ENCODE measurements around the gene ITPKB. TPM values are rescaled to one million over a fixed set of nuclear protein-coding genes. Genes with fewer than 3 reads are reported as not detected.

The ITPKB gene
- polyA plus RNA-seq, 1 of the 3 experiments (the other 2 are of a cell fraction) = 2.4 TPM

GRCh38 chr1:226672339-226672762 is 66.7 kb downstream of the ITPKB start:
- no peak overlapping the region for H3K27ac ChIP-seq (ENCODE audit: low read depth in 2 of 2, low read length in 1 of 2)
- DNase-seq = no peak
- H3K4me3 ChIP-seq (ENCODE audit: low read depth in 2 of 2, low read length in 1 of 2) = no peak overlapping the region
- H4K20me1 ChIP-seq (ENCODE audit: insufficient read depth) = no peaks in the 10 kb centered on the region
- H3K9me2 ChIP-seq = no peaks in the 10 kb centered on the region
- no peak overlapping the region for H3K9ac ChIP-seq
- WGBS (ENCODE audit: low lambda C conversion rate) = 96% methylated on average over 4 of the region's 4 CpGs
- H2AFZ ChIP-seq (ENCODE audit: low read depth) = no peak overlapping the region
- no peaks in the 10 kb centered on the region for H3K79me2 ChIP-seq (ENCODE audit: insufficient read depth)
- H3K4me1 ChIP-seq (ENCODE audit: control insufficient read depth in 1 of 2, insufficient read depth in 2 of 2, low read depth in 1 of 2, low read length in 1 of 2) = peaks cover 8 to 9% of the 10 kb centered on the region in 2 experiments
- H3K9me3 ChIP-seq = no peaks in the 10 kb centered on the region
- H3K4me2 ChIP-seq = no peak overlapping the region
- CTCF ChIA-PET = interaction anchor here (0.7 to 1.7 kb wide), 2 partner anchors 9 to 37 kb away, joined by 3 to 4 read pairs; no protein-coding TSS in a partner anchor
- POLR2A ChIA-PET = no interaction called here
- H3K27me3 ChIP-seq (ENCODE audit: insufficient read depth) = no peaks in the 10 kb centered on the region
- H3K36me3 ChIP-seq (replicated peaks in 1 of 2; ENCODE audit: control insufficient read depth in 1 of 2, insufficient read depth in 2 of 2, low read length in 1 of 2) = no peaks in the 10 kb centered on the region
- no peak for TF ChIP-seq JUND (IDR thresholded peaks at IDR 0.05)
- no peak for TF ChIP-seq NRF1 (IDR thresholded peaks at IDR 0.05; ENCODE audit: low read depth, low read length)
- no peak for TF ChIP-seq EZH2phosphoT487 (IDR thresholded peaks at IDR 0.05; ENCODE audit: borderline replicate concordance, low read depth)
- TF ChIP-seq YY1 (IDR thresholded peaks at IDR 0.05; ENCODE audit: low read depth) = no peak
- no peak for TF ChIP-seq ELF1 (IDR thresholded peaks at IDR 0.05)
- TF ChIP-seq USF2 (IDR thresholded peaks at IDR 0.05; ENCODE audit: borderline replicate concordance, low read depth, low read length) = no peak
- no peak for TF ChIP-seq NFIC (IDR thresholded peaks at IDR 0.05; ENCODE audit: borderline replicate concordance)
- no peak for TF ChIP-seq USF1 (IDR thresholded peaks at IDR 0.05; ENCODE audit: borderline replicate concordance, low read depth)
- TF ChIP-seq CHD2 (IDR thresholded peaks at IDR 0.05; ENCODE audit: low read length, partially characterized antibody) = no peak
- TF ChIP-seq GABPA (IDR thresholded peaks at IDR 0.05; ENCODE audit: low read depth) = no peak
- TF ChIP-seq SIN3A (IDR thresholded peaks at IDR 0.05; ENCODE audit: borderline replicate concordance, low read depth, low read length) = no peak
- no peak for TF ChIP-seq IRF3 (IDR thresholded peaks at IDR 0.05; ENCODE audit: low read depth, low read length)
- no peaks in the 10 kb centered on the region for H3F3A ChIP-seq (replicated peaks; ENCODE audit: insufficient read depth)

GRCh38 chr1:226671277-226671676 is 67.8 kb downstream of the ITPKB start:
- no peak overlapping the region for H3K4me3 ChIP-seq (ENCODE audit: low read depth in 2 of 2, low read length in 1 of 2)
- peaks cover 0 to under 1% of the 10 kb centered on the region in 2 experiments; a peak in 3 of 4 replicates for H3K4me1 ChIP-seq (ENCODE audit: control insufficient read depth in 1 of 2, insufficient read depth in 2 of 2, low read depth in 1 of 2, low read length in 1 of 2)
- H4K20me1 ChIP-seq (ENCODE audit: insufficient read depth) = no peaks in the 10 kb centered on the region
- 88% methylated on average over 5 of the region's 5 CpGs for WGBS (ENCODE audit: low lambda C conversion rate)
- no peaks in the 10 kb centered on the region for H3K79me2 ChIP-seq (ENCODE audit: insufficient read depth)
- no peaks in the 10 kb centered on the region for H3F3A ChIP-seq (replicated peaks; ENCODE audit: insufficient read depth)
- no peak for DNase-seq
- no peaks in the 10 kb centered on the region for H3K27me3 ChIP-seq (ENCODE audit: insufficient read depth)
- no peak overlapping the region for H3K4me2 ChIP-seq
- no peak overlapping the region for H3K27ac ChIP-seq (ENCODE audit: low read depth in 2 of 2, low read length in 1 of 2)
- ChIA-PET CTCF (no interaction called here), POLR2A (no interaction called here)
- no peaks in the 10 kb centered on the region for H3K9me2 ChIP-seq
- H2AFZ ChIP-seq (ENCODE audit: low read depth) = no peak overlapping the region
- H3K36me3 ChIP-seq (replicated peaks in 1 of 2; ENCODE audit: control insufficient read depth in 1 of 2, insufficient read depth in 2 of 2, low read length in 1 of 2) = no peaks in the 10 kb centered on the region
- no peaks in the 10 kb centered on the region for H3K9me3 ChIP-seq
- H3K9ac ChIP-seq = no peak overlapping the region
- TF ChIP-seq MEF2A (IDR thresholded peaks at IDR 0.05; ENCODE audit: borderline replicate concordance, low read depth) (no peak), RXRA (IDR thresholded peaks at IDR 0.05; ENCODE audit: borderline replicate concordance, low read depth) (no peak), CTCF (IDR thresholded peaks at IDR 0.05) (no peak), FOXM1 (IDR thresholded peaks at IDR 0.05; ENCODE audit: low read depth) (no peak), PBX3 (IDR thresholded peaks at IDR 0.05) (no peak), EZH2phosphoT487 (IDR thresholded peaks at IDR 0.05; ENCODE audit: borderline replicate concordance, low read depth) (no peak), POLR2AphosphoS5 (IDR thresholded peaks at IDR 0.05; ENCODE audit: low read depth, low read length) (no peak), ZBTB33 (IDR thresholded peaks at IDR 0.05; ENCODE audit: borderline replicate concordance, low read depth) (no peak), IRF3 (IDR thresholded peaks at IDR 0.05; ENCODE audit: low read depth, low read length) (no peak), MXI1 (IDR thresholded peaks at IDR 0.05; ENCODE audit: low read depth, low read length) (no peak)
